M059J (cell line): ENCODE results near the gene GEMIN5. TPM values are rescaled to one million over a fixed set of nuclear protein-coding genes. Genes with fewer than 3 reads are reported as not detected.
"Not testable (repeated sequence)": the region's sequence is repeated elsewhere in the genome, so short reads cannot be mapped to it uniquely, and the experiment has no call there.

ENCODE experiments used
- DNase-seq: peaks from one replicate; pipeline ENCODE4 v3.0.0-alpha.2; 2012; ENCODE audit warnings: low read depth
- total RNA-seq: library from RNA; depleted of rRNA; stranded (reverse); fragments of >200 nt; shearing (Covaris generic); gene quantifications from 2 replicates; pipeline ENCODE4 v1.2.3, GENCODE V29; 2014; rRNA removed

GEMIN5 gene
- 9.5 and 12.8 TPM in 2 replicates for total RNA-seq

- peak; percentile 83 for DNase-seq
Observed at GRCh38 chr5:154937718-154938466, at the start of gene GEMIN5. Gene GEMIN5 (minus strand): TSS chr5:154938211. CDS start chr5:154938133, 78 bp downstream.

GRCh38 chr5:154986151-154986550, 48.1 kb upstream of the GEMIN5 start:
- no peak for DNase-seq

GRCh38 chr5:154984946-154985516, 47.0 kb upstream of the GEMIN5 start:
- DNase-seq = no peak

- DNase-seq = not testable (repeated sequence)
Observed at GRCh38 chr5:154978294-154978693, 40.3 kb upstream of the GEMIN5 start.

- DNase-seq = no peak
Observed at GRCh38 chr5:154977409-154977808, 39.4 kb upstream of the GEMIN5 start.

GRCh38 chr5:154976082-154976481, 38.1 kb upstream of the GEMIN5 start:
- not testable (repeated sequence) for DNase-seq

- peak; percentile 40 for DNase-seq
Observed at GRCh38 chr5:154972476-154973080, 34.6 kb upstream of the GEMIN5 start.

- no peak for DNase-seq
Observed at GRCh38 chr5:154971501-154971900, 33.5 kb upstream of the GEMIN5 start.

- peak; percentile 18 for DNase-seq
Observed at GRCh38 chr5:154970759-154971158, 32.7 kb upstream of the GEMIN5 start.

GRCh38 chr5:154968953-154969352, 30.9 kb upstream of the GEMIN5 start:
- DNase-seq = no peak

- no peak for DNase-seq
Observed at GRCh38 chr5:154967421-154968024, 29.5 kb upstream of the GEMIN5 start.

- no peak for DNase-seq
Observed at GRCh38 chr5:154966874-154967273, 28.9 kb upstream of the GEMIN5 start.

GRCh38 chr5:154966081-154966841, 28.2 kb upstream of the GEMIN5 start:
- DNase-seq = no peak

- DNase-seq = peak; percentile 67
Observed at GRCh38 chr5:154962494-154962893, 24.5 kb upstream of the GEMIN5 start.

- DNase-seq = no peak
Observed at GRCh38 chr5:154956712-154957111, 18.7 kb upstream of the GEMIN5 start.

GRCh38 chr5:154949781-154950180, 11.8 kb upstream of the GEMIN5 start:
- DNase-seq = no peak

- DNase-seq = no peak
Observed at GRCh38 chr5:154948313-154948712, 10.3 kb upstream of the GEMIN5 start.

- no peak for DNase-seq
Observed at GRCh38 chr5:154947778-154948177, 9.8 kb upstream of the GEMIN5 start.

- DNase-seq = peak; percentile 24
Observed at GRCh38 chr5:154945695-154946301, 7.8 kb upstream of the GEMIN5 start.

- DNase-seq = no peak
Observed at GRCh38 chr5:154944716-154945115, 6.7 kb upstream of the GEMIN5 start.

GRCh38 chr5:154943527-154943926, 5.5 kb upstream of the GEMIN5 start:
- no peak for DNase-seq
